Esophagus squamous epithelium (tissue), 5 donors: ENCODE results near the gene TULP3. TPM values are rescaled to one million over a fixed set of nuclear protein-coding genes. Genes with fewer than 3 reads are reported as not detected.

Experiments
- DNase-seq: peaks from one replicate; lab custom pipeline; 2025; lab: John Stamatoyannopoulos, UW
- H3K27ac ChIP-seq, 4 donors: fragments of 200-600 bp; sonication (generic); one replicate each; pipeline ENCODE4 v1.5.1; 2016 to 2019; ENCODE audit warnings: mild to moderate bottlenecking in 1 of 4
- H3K27me3 ChIP-seq, 4 donors: fragments of 200-600 bp; sonication (generic); 1 replicate in 3 of 4; 2 replicates in 1 of 4; pipeline versions ENCODE4 v1.5.1 to v1.6.0; 2017 to 2021; ENCODE audit warnings: antibody characterized with exemption in 1 of 4
- H3K36me3 ChIP-seq, 3 donors: fragments of 200-600 bp; sonication (generic); one replicate each; pipeline ENCODE4 v1.5.1; 2016 to 2019
- H3K4me1 ChIP-seq, 3 donors: fragments of 200-600 bp; sonication (generic); one replicate each; pipeline ENCODE4 v1.5.1; 2017 to 2019
- H3K4me3 ChIP-seq, 4 donors: fragments of 200-600 bp; sonication (generic); 1 replicate in 3 of 4; 2 replicates in 1 of 4; pipeline ENCODE4 v1.5.1; 2016 to 2019; ENCODE audit warnings: mild to moderate bottlenecking in 2 of 4, moderate library complexity in 1 of 4
- H3K9me3 ChIP-seq, 3 donors: fragments of 200-600 bp; sonication (generic); one replicate each; pipeline ENCODE4 v1.5.1; 2016 to 2019
- CTCF ChIP-seq, 6 experiments: fragments of 450-650 bp in 4 of 6; fragments of 200-600 bp in 2 of 6; sonication (generic) in 2 of 6; IDR thresholded peaks; one replicate each; pipeline ENCODE4 v1.5.1; 2016 to 2019; ENCODE audit warnings: antibody characterized with exemption in 6 of 6, mild to moderate bottlenecking in 4 of 6, moderate library complexity in 4 of 6
- POLR2A ChIP-seq, 4 donors: fragments of 450-650 bp; IDR thresholded peaks; one replicate each; pipeline ENCODE4 v1.6.1; 2017; ENCODE audit warnings: antibody characterized with exemption in 4 of 4, mild to moderate bottlenecking in 4 of 4, moderate library complexity in 3 of 4
- WGBS, 2 donors: methylation state at CpG; one replicate each; pipeline ENCODE4 v1.1.5; 2018; 5-methylcytosine and 5-hydroxymethylcytosine counted together
- intact Hi-C: fragments of 100-400 bp; cut with DNase I; formaldehyde crosslinking; loops from one replicate; pipeline ENCODE4 v1.15.0; 2022
- total RNA-seq, 4 donors: library from RNA; depleted of rRNA; stranded (reverse); fragments of >200 nt; gene quantifications; one replicate each; pipeline ENCODE4 v1.1.0, GENCODE V29; 2016
- donor health status: DM: yes; HTN: yes; CAD: no.

The TULP3 gene
- total RNA-seq, 4 donors from 2014 or later = 13.1 to 26.1 (median 19.8) TPM

- no peak for TF ChIP-seq POLR2A (IDR thresholded peaks at IDR 0.05)
- TF ChIP-seq CTCF (IDR thresholded peaks at IDR 0.05) = no peak
- WGBS, 2 donors = 20 to 41% methylated on average over 3 to 4 of the region's 10 CpGs
These were observed 83.9 kb downstream of the TULP3 start for GRCh38 chr12:2974560-2974971.

DNA sequence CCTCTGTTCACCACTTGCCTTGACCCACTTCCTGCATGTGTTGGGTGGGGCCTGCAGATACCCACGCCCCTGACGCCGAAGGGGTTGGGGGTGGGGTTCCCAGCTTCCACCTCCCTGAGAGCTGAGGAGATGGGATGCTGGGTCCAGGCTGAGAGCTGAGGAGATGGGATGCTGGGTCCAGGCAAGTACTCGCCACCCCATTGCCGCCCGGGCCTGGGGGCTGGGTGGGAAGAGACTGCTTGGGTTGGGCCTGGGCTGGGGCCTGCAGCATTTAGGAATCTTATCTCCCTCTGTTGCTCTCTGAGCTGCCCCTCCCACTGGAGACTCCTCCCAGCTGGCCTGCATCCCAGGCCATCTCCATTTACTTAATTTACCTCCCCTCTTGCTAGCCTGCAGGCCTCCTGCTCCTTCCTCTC, 85.9 kb downstream of the TULP3 start:
- 92% methylated on average over 3 of the region's 6 CpGs; no CpG with 5 or more reads in 1 of the 2 donors for WGBS, 2 donors
- no peak for TF ChIP-seq POLR2A (IDR thresholded peaks at IDR 0.05)
- no peak for TF ChIP-seq CTCF (IDR thresholded peaks at IDR 0.05)
- no peaks in the 10 kb centered on the region for H3K27me3 ChIP-seq
- no peaks in the 10 kb centered on the region for H3K9me3 ChIP-seq
- H3K27ac ChIP-seq = no peak overlapping the region
- intact Hi-C loops = no loop called here
- H3K4me1 ChIP-seq = peaks cover 0 to 8% (median 6%) of the 10 kb centered on the region in 3 donors
- H3K36me3 ChIP-seq = no peaks in the 10 kb centered on the region
- H3K4me3 ChIP-seq = no peak overlapping the region
- DNase-seq = no peak

More at GRCh38 chr12:2974560-2974971, 83.9 kb downstream of the TULP3 start:
- Histone ChIP-seq H3K27ac (no peak overlapping the region), H3K36me3 (peaks cover 0 to 5% (median 0%) of the 10 kb centered on the region in 3 donors), H3K4me3 (peak overlapping the region in 1 of 4 donors; percentile 25), H3K9me3 (no peaks in the 10 kb centered on the region), H3K27me3 (no peaks in the 10 kb centered on the region), H3K4me1 (peaks cover 0 to 8% (median 6%) of the 10 kb centered on the region in 3 donors)
- no peak for DNase-seq
- intact Hi-C loops = no loop called here

DNA sequence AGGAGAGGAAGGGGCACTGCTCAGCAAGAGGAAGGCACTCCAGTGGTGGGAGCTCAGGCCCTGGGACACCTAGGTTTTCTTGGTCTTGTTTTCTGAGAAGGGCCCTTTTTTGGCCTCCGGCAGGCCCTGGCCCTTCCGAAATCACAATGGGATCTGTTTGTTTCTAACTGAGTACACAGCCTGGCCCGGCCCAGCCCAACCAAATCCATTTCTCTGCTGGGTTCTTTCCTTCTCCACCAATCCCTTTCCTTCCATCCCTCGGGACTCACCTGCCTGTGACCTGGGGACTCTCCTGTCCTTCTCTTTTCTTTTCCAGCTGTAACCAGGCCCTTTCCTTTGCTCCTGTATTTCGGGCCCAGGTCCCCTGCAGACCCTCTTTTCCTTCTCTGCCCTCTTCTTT, 87.1 kb downstream of the TULP3 start:
- no peaks in the 10 kb centered on the region for H3K36me3 ChIP-seq
- DNase-seq = no peak
- H3K9me3 ChIP-seq = no peaks in the 10 kb centered on the region
- 87 to 92% methylated on average over 5 of the region's 5 CpGs for WGBS, 2 donors
- no peaks in the 10 kb centered on the region for H3K27me3 ChIP-seq
- peaks cover 0 to 8% (median 6%) of the 10 kb centered on the region in 3 donors for H3K4me1 ChIP-seq
- intact Hi-C loops = no loop called here
- no peak for TF ChIP-seq CTCF (IDR thresholded peaks at IDR 0.05)
- TF ChIP-seq POLR2A (IDR thresholded peaks at IDR 0.05) = no peak
- no peak overlapping the region for H3K27ac ChIP-seq
- H3K4me3 ChIP-seq = no peak overlapping the region

- Histone ChIP-seq H3K4me3 (no peak overlapping the region), H3K4me1 (peaks cover 0 to under 1% (median 0%) of the 10 kb centered on the region in 3 donors), H3K27me3 (no peaks in the 10 kb centered on the region), H3K27ac (no peak overlapping the region), H3K36me3 (no peaks in the 10 kb centered on the region), H3K9me3 (no peaks in the 10 kb centered on the region)
- WGBS, 2 donors = 61 to 87% methylated on average over 4 of the region's 4 CpGs
- intact Hi-C loops = no loop called here
- no peak for DNase-seq
- TF ChIP-seq POLR2A (IDR thresholded peaks at IDR 0.05) (no peak), CTCF (IDR thresholded peaks at IDR 0.05) (no peak)
These were observed 89.1 kb downstream of the TULP3 start for GRCh38 chr12:2979806-2980205.

DNA sequence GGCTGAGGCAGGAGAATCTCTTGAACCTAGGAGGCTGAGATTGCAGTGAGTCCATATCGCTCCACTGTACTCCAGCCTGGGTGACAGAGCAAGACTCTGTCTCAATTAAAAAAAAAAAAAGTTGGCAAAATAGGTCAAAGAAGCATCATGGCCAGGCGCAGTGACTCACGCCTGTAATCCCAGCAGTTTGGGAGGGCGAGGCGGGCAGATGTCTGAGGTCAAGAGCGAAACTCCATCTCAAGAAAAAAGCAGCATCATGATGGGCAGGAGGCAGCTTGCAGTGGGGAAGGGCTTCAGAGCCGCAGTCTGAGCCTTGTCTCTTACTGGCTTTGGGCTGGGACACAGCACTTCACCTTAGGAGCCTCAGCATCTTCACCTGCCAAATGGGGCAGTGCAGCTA, 89.9 kb downstream of the TULP3 start:
- intact Hi-C loops = no loop called here
- Histone ChIP-seq H3K4me3 (no peak overlapping the region), H3K27me3 (no peaks in the 10 kb centered on the region), H3K36me3 (no peaks in the 10 kb centered on the region), H3K4me1 (no peaks in the 10 kb centered on the region), H3K9me3 (no peaks in the 10 kb centered on the region), H3K27ac (no peak overlapping the region)
- DNase-seq = no peak
- WGBS, 2 donors = 77 to 83% methylated on average over 7 of the region's 7 CpGs
- TF ChIP-seq CTCF (IDR thresholded peaks at IDR 0.05) = no peak
- no peak for TF ChIP-seq POLR2A (IDR thresholded peaks at IDR 0.05)
